ENCODE data around the gene GABRD.

Gene GABRD

GRCh38 chr1:1989789-1990188 is 29.4 kb upstream of the GABRD start:
- no peaks in the 10 kb centered on the region for H3K79me2 ChIP-seq (ENCODE audit: insufficient read depth, low read length)
- H3K4me1 ChIP-seq (ENCODE audit: insufficient read depth, low read length): no peaks in the 10 kb centered on the region
- H3K9ac ChIP-seq (ENCODE audit: low read depth, low read length): no peak overlapping the region
- H3K27ac ChIP-seq (ENCODE audit: low read length): no peak overlapping the region
- TF ChIP-seq EZH2 (IDR thresholded peaks at IDR 0.05; ENCODE audit: borderline replicate concordance, low read depth, low read length, severe bottlenecking) (no peak), CTCF (IDR thresholded peaks at IDR 0.05; ENCODE audit: borderline replicate concordance, extremely low read depth, low read length, poor library complexity, severe bottlenecking) (no peak)
- DNase-seq (no peak), ATAC-seq (ENCODE audit: insufficient read depth, low read depth) (no peak)
- no peak overlapping the region for H3K4me2 ChIP-seq (ENCODE audit: insufficient read depth, low read length)
- no peak overlapping the region for H2AFZ ChIP-seq (ENCODE audit: low read depth, low read length)
- no peaks in the 10 kb centered on the region for H3K27me3 ChIP-seq (ENCODE audit: insufficient read depth, low read length, poor library complexity)
- no peaks in the 10 kb centered on the region for H3K9me3 ChIP-seq (ENCODE audit: insufficient read depth, low read length, severe bottlenecking)
- H3K36me3 ChIP-seq (ENCODE audit: insufficient read depth, low read length): no peaks in the 10 kb centered on the region
- no peak overlapping the region for H3K4me3 ChIP-seq (ENCODE audit: low read depth in 1 of 2, low read length in 2 of 2)
- no peaks in the 10 kb centered on the region for H4K20me1 ChIP-seq (ENCODE audit: insufficient read depth, low read length)

GRCh38 chr1:1990222-1990621 is 28.9 kb upstream of the GABRD start:
- Histone ChIP-seq H3K27me3 (ENCODE audit: insufficient read depth, low read length, poor library complexity) (no peaks in the 10 kb centered on the region), H3K79me2 (ENCODE audit: insufficient read depth, low read length) (no peaks in the 10 kb centered on the region), H3K27ac (ENCODE audit: low read length) (no peak overlapping the region), H3K4me3 (ENCODE audit: low read depth in 1 of 2, low read length in 2 of 2) (no peak overlapping the region), H3K4me1 (ENCODE audit: insufficient read depth, low read length) (no peaks in the 10 kb centered on the region), H2AFZ (ENCODE audit: low read depth, low read length) (no peak overlapping the region), H3K36me3 (ENCODE audit: insufficient read depth, low read length) (no peaks in the 10 kb centered on the region), H3K4me2 (ENCODE audit: insufficient read depth, low read length) (no peak overlapping the region), H3K9me3 (ENCODE audit: insufficient read depth, low read length, severe bottlenecking) (no peaks in the 10 kb centered on the region), H4K20me1 (ENCODE audit: insufficient read depth, low read length) (no peaks in the 10 kb centered on the region), H3K9ac (ENCODE audit: low read depth, low read length) (no peak overlapping the region)
- DNase-seq: no peak
- TF ChIP-seq EZH2 (IDR thresholded peaks at IDR 0.05; ENCODE audit: borderline replicate concordance, low read depth, low read length, severe bottlenecking): no peak
- TF ChIP-seq CTCF (IDR thresholded peaks at IDR 0.05; ENCODE audit: borderline replicate concordance, extremely low read depth, low read length, poor library complexity, severe bottlenecking): no peak
- ATAC-seq (ENCODE audit: insufficient read depth, low read depth): no peak

GRCh38 chr1:1994536-1994935 is 24.6 kb upstream of the GABRD start:
- no peak overlapping the region for H3K27ac ChIP-seq (ENCODE audit: low read length)
- no peaks in the 10 kb centered on the region for H3K79me2 ChIP-seq (ENCODE audit: insufficient read depth, low read length)
- no peak for DNase-seq
- H3K36me3 ChIP-seq (ENCODE audit: insufficient read depth, low read length): no peaks in the 10 kb centered on the region
- no peaks in the 10 kb centered on the region for H3K9me3 ChIP-seq (ENCODE audit: insufficient read depth, low read length, severe bottlenecking)
- peaks cover 10% of the 10 kb centered on the region for H3K4me1 ChIP-seq (ENCODE audit: insufficient read depth, low read length)
- no peak overlapping the region for H2AFZ ChIP-seq (ENCODE audit: low read depth, low read length)
- TF ChIP-seq CTCF (IDR thresholded peaks at IDR 0.05; ENCODE audit: borderline replicate concordance, extremely low read depth, low read length, poor library complexity, severe bottlenecking): no peak
- no peak overlapping the region for H3K9ac ChIP-seq (ENCODE audit: low read depth, low read length)
- H3K27me3 ChIP-seq (ENCODE audit: insufficient read depth, low read length, poor library complexity): no peaks in the 10 kb centered on the region
- no peak overlapping the region for H3K4me3 ChIP-seq (ENCODE audit: low read depth in 1 of 2, low read length in 2 of 2)
- no peaks in the 10 kb centered on the region for H4K20me1 ChIP-seq (ENCODE audit: insufficient read depth, low read length)
- no peak for ATAC-seq (ENCODE audit: insufficient read depth, low read depth)
- no peak overlapping the region for H3K4me2 ChIP-seq (ENCODE audit: insufficient read depth, low read length)

GRCh38 chr1:1996207-1996651 is 22.9 kb upstream of the GABRD start:
- H3K4me3 ChIP-seq (ENCODE audit: low read depth in 1 of 2, low read length in 2 of 2): no peak overlapping the region
- H3K9me3 ChIP-seq (ENCODE audit: insufficient read depth, low read length, severe bottlenecking): no peaks in the 10 kb centered on the region
- H3K36me3 ChIP-seq (ENCODE audit: insufficient read depth, low read length): no peaks in the 10 kb centered on the region
- no peaks in the 10 kb centered on the region for H3K79me2 ChIP-seq (ENCODE audit: insufficient read depth, low read length)
- DNase-seq: peak; percentile 44
- no peaks in the 10 kb centered on the region for H4K20me1 ChIP-seq (ENCODE audit: insufficient read depth, low read length)
- H3K4me1 ChIP-seq (ENCODE audit: insufficient read depth, low read length): peaks cover 10% of the 10 kb centered on the region
- no peaks in the 10 kb centered on the region for H3K27me3 ChIP-seq (ENCODE audit: insufficient read depth, low read length, poor library complexity)
- H3K9ac ChIP-seq (ENCODE audit: low read depth, low read length): peak overlapping the region; percentile 2
- ATAC-seq (ENCODE audit: insufficient read depth, low read depth): peak; percentile 92
- H3K4me2 ChIP-seq (ENCODE audit: insufficient read depth, low read length): no peak overlapping the region
- peak overlapping the region; percentile 28 for H3K27ac ChIP-seq (ENCODE audit: low read length)
- no peak for TF ChIP-seq CTCF (IDR thresholded peaks at IDR 0.05; ENCODE audit: borderline replicate concordance, extremely low read depth, low read length, poor library complexity, severe bottlenecking)
- TF ChIP-seq EZH2 (IDR thresholded peaks at IDR 0.05; ENCODE audit: borderline replicate concordance, low read depth, low read length, severe bottlenecking): no peak
- H2AFZ ChIP-seq (ENCODE audit: low read depth, low read length): peak overlapping the region; percentile 63
